Breast epithelium (tissue), 3 donors: ENCODE data around the gene OR51E1.

Experiments used
- POLR2A ChIP-seq: fragments of 450-650 bp; IDR thresholded peaks from one replicate; pipeline ENCODE4 v1.6.1; 2016; ENCODE audit warnings: antibody characterized with exemption, mild to moderate bottlenecking, moderate library complexity
- TF ChIP-seq, protein P1 (sequence below), 3 donors: fragments of 450-650 bp; IDR thresholded peaks; one replicate each; pipeline ENCODE4 v1.5.1; 2016 to 2017; ENCODE audit warnings: antibody characterized with exemption in 3 of 3, mild to moderate bottlenecking in 3 of 3, moderate library complexity in 3 of 3

DNA sequence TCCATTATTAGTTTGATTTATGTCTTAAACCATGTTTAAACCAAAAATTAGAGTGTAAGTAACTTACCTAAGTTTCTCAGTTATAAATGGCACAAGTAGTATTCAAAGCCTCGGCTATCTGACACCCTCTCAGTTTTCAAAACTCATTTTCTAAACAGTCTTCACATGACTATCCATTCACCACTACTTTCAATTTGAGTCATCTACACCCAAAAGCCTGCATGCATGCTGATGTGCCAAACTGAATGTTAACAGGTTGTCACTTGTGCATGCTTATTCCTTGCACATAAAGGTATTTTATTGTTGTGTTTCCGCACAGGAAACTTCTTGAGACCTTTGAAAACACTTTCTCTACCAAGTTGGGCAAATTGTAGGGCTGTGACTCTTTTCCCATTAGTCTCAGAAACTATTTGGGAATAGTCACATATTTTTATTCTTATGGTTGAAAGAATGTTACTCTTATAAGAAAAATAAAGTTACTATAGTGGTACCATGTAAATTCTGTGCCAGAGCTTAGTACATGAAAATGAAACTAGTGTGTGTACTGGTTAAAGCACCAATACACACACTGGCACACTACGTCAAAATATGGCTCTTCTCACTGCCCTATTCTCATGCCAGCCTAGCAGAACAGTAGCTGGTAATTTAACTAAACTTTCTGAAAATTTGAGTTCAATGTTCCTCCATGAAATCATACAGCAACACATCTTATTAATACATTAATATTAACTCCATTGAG lies 56.1 kb downstream of the OR51E1 start:
- TF ChIP-seq POLR2A: no peak
- TF ChIP-seq, protein P1, sequence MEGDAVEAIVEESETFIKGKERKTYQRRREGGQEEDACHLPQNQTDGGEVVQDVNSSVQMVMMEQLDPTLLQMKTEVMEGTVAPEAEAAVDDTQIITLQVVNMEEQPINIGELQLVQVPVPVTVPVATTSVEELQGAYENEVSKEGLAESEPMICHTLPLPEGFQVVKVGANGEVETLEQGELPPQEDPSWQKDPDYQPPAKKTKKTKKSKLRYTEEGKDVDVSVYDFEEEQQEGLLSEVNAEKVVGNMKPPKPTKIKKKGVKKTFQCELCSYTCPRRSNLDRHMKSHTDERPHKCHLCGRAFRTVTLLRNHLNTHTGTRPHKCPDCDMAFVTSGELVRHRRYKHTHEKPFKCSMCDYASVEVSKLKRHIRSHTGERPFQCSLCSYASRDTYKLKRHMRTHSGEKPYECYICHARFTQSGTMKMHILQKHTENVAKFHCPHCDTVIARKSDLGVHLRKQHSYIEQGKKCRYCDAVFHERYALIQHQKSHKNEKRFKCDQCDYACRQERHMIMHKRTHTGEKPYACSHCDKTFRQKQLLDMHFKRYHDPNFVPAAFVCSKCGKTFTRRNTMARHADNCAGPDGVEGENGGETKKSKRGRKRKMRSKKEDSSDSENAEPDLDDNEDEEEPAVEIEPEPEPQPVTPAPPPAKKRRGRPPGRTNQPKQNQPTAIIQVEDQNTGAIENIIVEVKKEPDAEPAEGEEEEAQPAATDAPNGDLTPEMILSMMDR (IDR thresholded peaks at IDR 0.05): no peak
